GM12891 (cell line): ENCODE data around the gene FITM1.

ENCODE experiments used
- DNase-seq: peaks from one replicate; pipeline ENCODE4 v3.0.0; 2011; ENCODE audit warnings: low spot score; ENCODE audit not compliant: insufficient read length
- FAIRE-seq: peaks from 2 replicates; lab custom pipeline; 2011; peaks lifted over from hg19 to GRCh38; lab: Jason Lieb, UNC
- PAX5 ChIP-seq: IDR thresholded peaks from 2 replicates; pipeline ENCODE4 v1.6.1; 2011; ENCODE audit warnings: low read length, moderate library complexity, mild to moderate bottlenecking; ENCODE audit not compliant: insufficient read depth, severe bottlenecking
- POLR2A ChIP-seq: IDR thresholded peaks from 2 replicates; pipeline ENCODE4 v1.6.1; 2011; ENCODE audit warnings: low read depth, low read length, control low read depth
- POLR2AphosphoS5 ChIP-seq: IDR thresholded peaks from 2 replicates; pipeline ENCODE4 v1.6.1; 2011; ENCODE audit warnings: low read depth, low read length, control low read depth
- POU2F2 ChIP-seq: IDR thresholded peaks from 2 replicates; pipeline ENCODE4 v1.6.1; 2011; ENCODE audit warnings: low read depth, mild to moderate bottlenecking, control low read depth, low read length, moderate library complexity
- SPI1 ChIP-seq: IDR thresholded peaks from 2 replicates; pipeline ENCODE4 v1.6.1; 2011; ENCODE audit warnings: low read depth, low read length, control low read depth
- TAF1 ChIP-seq: IDR thresholded peaks from 2 replicates; pipeline ENCODE4 v1.6.1; 2011; ENCODE audit warnings: low read depth, low read length, control low read depth

The FITM1 gene

DNA sequence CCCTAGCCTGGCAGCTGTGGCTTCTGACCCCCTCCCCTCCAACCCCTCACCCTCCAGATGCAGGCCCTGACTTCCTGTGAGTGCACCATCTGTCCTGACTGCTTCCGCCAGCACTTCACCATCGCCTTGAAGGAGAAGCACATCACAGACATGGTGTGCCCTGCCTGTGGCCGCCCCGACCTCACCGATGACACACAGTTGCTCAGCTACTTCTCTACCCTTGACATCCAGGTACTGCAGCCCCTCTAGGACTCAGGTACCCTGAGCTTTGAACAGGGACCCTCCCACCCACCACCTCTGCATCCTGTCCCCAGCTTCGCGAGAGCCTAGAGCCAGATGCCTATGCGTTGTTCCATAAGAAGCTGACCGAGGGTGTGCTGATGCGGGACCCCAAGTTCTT, 24.6 kb downstream of the FITM1 start:
- DNase-seq = no peak
- FAIRE-seq = no peak
- no peak for TF ChIP-seq POLR2AphosphoS5
- TF ChIP-seq POU2F2 = no peak
- no peak for TF ChIP-seq PAX5
- no peak for TF ChIP-seq TAF1

DNA sequence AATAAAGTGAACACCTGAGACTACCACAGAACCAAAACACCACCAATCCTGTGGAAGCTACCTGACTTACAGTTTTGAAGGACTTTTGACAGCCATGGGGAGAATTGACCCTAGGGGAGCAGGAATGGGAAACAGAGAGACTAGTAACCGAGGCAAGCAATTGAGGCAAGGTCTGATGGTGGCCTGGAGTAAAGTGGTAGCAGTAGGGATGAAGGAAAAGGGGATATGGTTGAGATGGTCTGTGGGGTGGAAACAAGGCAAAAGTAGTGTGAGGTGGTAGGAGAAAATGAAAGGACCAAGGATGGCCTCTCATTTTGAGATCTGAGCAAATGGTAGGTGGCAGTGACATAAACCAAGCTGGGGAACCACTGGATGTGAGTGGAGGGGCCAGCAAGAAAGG, 26.4 kb downstream of the FITM1 start:
- DNase-seq (no peak), FAIRE-seq (no peak)
- TF ChIP-seq POU2F2 = no peak
- TF ChIP-seq POLR2A = no peak
- TF ChIP-seq POLR2AphosphoS5 = no peak
- no peak for TF ChIP-seq SPI1
- no peak for TF ChIP-seq PAX5
- no peak for TF ChIP-seq TAF1

DNA sequence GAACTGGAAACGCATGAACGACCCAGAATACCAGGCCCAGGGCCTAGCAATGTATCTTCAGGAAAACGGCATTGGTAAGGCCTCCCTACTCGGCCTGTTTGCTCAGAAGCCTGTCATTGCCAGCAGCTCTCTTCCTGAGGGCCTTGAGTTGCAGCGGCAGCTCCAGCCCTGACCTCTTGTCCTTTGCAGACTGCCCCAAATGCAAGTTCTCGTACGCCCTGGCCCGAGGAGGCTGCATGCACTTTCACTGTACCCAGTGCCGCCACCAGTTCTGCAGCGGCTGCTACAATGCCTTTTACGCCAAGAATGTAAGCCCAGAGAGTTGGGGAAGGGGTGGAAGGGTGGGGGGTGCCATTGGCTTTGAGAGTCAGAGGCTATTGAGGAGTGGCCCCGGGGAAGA, 26.9 kb downstream of the FITM1 start:
- FAIRE-seq (no peak), DNase-seq (no peak)
- TF ChIP-seq TAF1 = no peak
- TF ChIP-seq POLR2AphosphoS5 = no peak
- TF ChIP-seq POLR2A = no peak
- TF ChIP-seq SPI1 = no peak
- TF ChIP-seq PAX5 = no peak
- no peak for TF ChIP-seq POU2F2

DNA sequence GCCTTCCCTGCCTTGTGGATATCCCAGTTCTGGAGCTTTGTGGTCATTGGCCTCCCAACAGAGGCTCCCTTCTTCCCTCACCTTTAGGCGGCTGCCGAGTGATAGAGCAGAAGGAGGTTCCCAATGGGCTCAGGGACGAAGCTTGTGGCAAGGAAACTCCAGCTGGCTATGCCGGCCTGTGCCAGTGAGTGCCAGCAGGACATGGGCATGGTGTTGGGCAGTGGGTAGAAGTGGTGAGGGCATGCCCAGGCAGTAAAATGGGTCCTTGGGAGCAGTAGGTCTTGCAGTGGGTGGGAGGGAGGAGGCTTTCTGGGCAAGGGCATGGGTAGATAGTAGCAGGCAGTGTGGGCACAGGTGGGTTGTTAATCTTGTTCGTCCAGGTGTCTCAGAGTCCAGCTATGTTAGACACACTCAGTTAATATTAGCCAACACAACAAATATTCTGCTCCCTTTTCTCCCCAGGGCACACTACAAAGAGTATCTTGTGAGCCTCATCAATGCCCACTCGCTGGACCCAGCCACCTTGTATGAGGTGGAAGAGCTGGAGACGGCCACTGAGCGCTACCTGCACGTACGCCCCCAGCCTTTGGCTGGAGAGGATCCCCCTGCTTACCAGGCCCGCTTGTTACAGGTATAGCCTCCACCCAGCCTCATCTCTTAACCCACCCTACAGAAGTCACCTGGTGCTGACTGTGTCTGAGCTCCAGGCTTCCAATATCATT, 29.5 kb downstream of the FITM1 start:
- DNase-seq (no peak), FAIRE-seq (peak; percentile 23)
- TF ChIP-seq POLR2A (0 out of 2 replicates have a peak, but pooled peaks have one; percentile 29), PAX5 (no peak)

DNA sequence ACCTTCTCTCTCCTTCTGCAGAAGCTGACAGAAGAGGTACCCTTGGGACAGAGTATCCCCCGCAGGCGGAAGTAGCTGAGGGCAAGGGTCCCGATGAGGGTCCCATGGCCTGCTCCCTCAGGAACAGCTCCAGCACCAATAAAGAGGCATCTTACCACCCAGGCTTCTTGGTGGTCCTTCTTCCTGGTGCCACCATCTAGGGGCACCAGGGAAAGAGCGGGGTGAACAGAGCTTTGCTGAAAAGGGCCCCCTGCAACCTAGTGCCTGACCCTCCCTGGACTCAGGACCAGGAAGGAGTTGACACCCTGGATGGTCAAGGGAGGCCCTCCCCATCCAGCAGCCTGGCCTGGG, 30.0 kb downstream of the FITM1 start:
- DNase-seq (no peak), FAIRE-seq (no peak)
- TF ChIP-seq SPI1 (no peak), POLR2AphosphoS5 (no peak), POU2F2 (no peak)

DNA sequence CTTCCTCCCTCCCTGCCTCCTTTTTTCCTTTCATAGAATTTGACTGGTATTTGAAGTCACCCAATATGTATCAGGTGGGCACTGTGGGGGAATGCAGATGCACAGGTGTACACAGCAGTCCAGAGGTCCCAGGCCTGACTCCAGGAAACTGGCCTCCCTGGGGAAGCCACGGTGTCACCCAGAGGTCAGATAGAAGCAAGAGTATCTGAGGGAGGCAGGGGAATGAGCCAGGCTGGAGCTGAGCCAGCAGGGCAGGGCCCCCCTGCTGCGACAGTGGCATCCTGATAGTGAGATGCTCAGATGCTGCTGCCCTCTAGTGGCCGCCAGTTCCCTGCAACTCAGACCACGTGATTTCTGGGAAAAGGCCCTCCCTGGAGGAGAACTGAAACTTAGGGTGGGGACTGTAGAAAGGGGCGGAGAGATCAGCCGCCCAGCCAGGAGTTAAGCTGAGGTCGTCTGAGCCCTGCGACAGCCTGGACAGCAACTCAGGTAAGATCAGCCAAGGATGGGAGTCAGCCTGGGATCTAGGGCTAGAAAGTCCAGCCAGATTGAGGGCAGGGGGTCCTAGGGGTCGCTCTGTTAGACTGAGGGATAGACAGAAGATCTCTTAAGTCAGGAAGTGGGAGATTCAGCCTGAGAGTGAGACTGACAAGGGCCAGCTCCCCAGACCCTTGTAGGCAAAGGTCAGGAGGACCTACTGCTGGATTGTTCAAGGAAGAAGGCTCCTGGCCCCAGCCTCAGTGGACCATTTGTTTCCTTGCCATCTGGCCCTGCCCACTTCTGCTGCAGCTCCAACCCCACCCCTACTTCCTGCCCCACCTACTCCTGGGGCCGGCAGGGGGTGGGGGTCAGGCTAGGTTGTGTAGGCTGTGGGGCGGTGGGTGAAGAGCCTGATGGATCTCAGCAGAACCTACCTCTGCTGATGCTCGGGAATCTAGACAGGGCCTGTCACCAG, 30.7 kb downstream of the FITM1 start, which contains the start of gene IRF9:
Gene IRF9 (plus strand): TSS at position 416 of the 955 bp plus-strand sequence. CDS start 880 bp downstream, outside the sequence.
- DNase-seq = peak; percentile 89
- FAIRE-seq = peak; percentile 99

DNA sequence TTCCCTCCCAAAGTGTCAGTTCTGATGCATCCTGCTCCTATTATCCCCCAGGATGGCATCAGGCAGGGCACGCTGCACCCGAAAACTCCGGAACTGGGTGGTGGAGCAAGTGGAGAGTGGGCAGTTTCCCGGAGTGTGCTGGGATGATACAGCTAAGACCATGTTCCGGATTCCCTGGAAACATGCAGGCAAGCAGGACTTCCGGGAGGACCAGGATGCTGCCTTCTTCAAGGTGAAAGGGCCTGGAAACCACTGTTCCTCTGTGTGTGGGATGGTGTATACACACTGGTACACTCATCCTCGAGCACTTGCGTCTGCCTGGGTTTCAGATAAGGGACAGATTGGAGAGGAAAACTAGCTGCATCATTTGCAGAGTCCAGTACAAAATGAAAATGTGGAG, 31.6 kb downstream of the FITM1 start:
- DNase-seq = no peak
- FAIRE-seq = peak; percentile 16
- TF ChIP-seq PAX5 (no peak), POU2F2 (0 out of 2 replicates have a peak, but pooled peaks have one; percentile 19), POLR2A (no peak), SPI1 (no peak)

More for the DNA sequence above, 30.7 kb downstream of the FITM1 start, which contains the start of gene IRF9:
- TF ChIP-seq PAX5 = no peak
- TF ChIP-seq TAF1 = peak; percentile 93
- peak; percentile 93 for TF ChIP-seq POU2F2
- peak; percentile 98 for TF ChIP-seq POLR2AphosphoS5
- TF ChIP-seq POLR2A = peak; percentile 99
- TF ChIP-seq SPI1 = peak; percentile 94

DNA sequence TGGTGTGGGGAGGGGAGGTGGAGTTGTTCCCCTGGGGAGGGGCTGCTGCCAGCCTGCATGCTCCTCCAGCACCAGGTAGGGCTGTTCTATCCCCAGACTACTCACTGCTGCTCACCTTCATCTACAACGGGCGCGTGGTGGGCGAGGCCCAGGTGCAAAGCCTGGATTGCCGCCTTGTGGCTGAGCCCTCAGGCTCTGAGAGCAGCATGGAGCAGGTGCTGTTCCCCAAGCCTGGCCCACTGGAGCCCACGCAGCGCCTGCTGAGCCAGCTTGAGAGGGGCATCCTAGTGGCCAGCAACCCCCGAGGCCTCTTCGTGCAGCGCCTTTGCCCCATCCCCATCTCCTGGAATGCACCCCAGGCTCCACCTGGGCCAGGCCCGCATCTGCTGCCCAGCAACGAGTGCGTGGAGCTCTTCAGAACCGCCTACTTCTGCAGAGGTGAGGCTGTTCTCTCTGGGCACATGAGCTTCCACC, 34.1 kb downstream of the FITM1 start:
- FAIRE-seq (no peak), DNase-seq (no peak)
- TF ChIP-seq SPI1 (no peak), POU2F2 (no peak), PAX5 (no peak), POLR2A (no peak), TAF1 (no peak), POLR2AphosphoS5 (no peak)

DNA sequence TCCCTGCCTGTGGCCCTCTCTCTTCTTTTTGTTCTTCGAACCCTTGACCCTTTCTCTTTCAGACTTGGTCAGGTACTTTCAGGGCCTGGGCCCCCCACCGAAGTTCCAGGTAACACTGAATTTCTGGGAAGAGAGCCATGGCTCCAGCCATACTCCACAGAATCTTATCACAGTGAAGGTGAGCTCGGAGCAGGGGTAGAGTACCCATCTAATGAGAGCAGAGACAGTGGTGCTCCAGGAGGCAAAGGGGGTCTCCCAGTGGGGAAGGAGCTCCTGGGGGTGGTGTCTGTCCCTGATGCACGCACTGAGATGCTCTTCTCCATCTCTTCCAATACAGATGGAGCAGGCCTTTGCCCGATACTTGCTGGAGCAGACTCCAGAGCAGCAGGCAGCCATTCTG, 35.3 kb downstream of the FITM1 start:
- FAIRE-seq (no peak), DNase-seq (no peak)
- TF ChIP-seq TAF1 (no peak), POLR2AphosphoS5 (no peak)

DNA sequence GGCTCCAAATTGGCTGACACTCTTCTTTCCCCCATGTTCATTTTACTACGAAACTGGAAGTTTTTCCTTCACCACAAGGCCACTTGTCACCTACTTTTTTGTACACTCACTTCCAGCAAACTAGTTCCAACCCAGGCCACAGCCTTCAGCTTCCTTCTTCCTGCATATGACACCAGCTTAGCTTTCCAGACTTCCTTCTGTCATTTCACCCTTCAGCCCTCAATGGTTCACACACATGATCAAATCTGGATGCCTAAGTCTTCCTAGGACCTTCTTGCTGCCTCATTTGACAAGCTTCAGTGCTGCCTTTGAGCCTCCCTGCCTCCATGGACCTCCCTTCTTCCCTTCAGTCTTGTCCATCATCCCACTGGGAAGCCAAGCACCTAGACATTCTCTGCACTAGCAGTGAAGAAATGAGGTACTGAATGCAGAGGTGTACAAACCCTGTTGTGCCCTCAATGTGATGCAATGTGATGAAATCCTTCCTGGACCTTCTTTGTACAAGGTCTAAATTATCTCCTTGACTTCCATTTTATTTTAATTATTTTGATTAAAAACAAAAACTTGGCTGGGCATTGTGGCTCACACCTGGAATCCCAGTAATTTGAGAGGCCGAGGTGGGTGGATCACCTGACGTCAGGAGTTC, 37.1 kb downstream of the FITM1 start:
- FAIRE-seq = no peak
- TF ChIP-seq POU2F2 (no peak), POLR2AphosphoS5 (peak; percentile 79; the same call in 1 of the 2 replicates)
- no peak for DNase-seq
